NCI-H128 (cell line): ENCODE results near the gene NR6A1.

Experiments
- DNase-seq: peaks from one replicate; lab custom pipeline; 2025; ENCODE audit not compliant: unreplicated experiment; lab: John Stamatoyannopoulos, UW

Gene NR6A1

GRCh38 chr9:124771021-124771866 lies at the start of gene NR6A1:
TSS of gene NR6A1 (minus strand) at chr9:124771311.
- DNase-seq, result peak; percentile 97

GRCh38 chr9:124818431-124819281 lies 47.5 kb upstream of the NR6A1 start:
- DNase-seq, result no peak

GRCh38 chr9:124815601-124816000 lies 44.5 kb upstream of the NR6A1 start:
- DNase-seq, result no peak

- DNase-seq, result no peak
These were observed 43.0 kb upstream of the NR6A1 start for GRCh38 chr9:124814164-124814535.

GRCh38 chr9:124813501-124814163 lies 42.5 kb upstream of the NR6A1 start:
- DNase-seq, result no peak

GRCh38 chr9:124813041-124813440 lies 41.9 kb upstream of the NR6A1 start:
- DNase-seq, result no peak

- no peak for DNase-seq
These were observed 41.3 kb upstream of the NR6A1 start for GRCh38 chr9:124812441-124812876.

- no peak for DNase-seq
These were observed 39.7 kb upstream of the NR6A1 start for GRCh38 chr9:124810663-124811355.

- no peak for DNase-seq
These were observed 38.8 kb upstream of the NR6A1 start for GRCh38 chr9:124809741-124810500.

- no peak for DNase-seq
These were observed 38.1 kb upstream of the NR6A1 start for GRCh38 chr9:124809211-124809610.

GRCh38 chr9:124808246-124808956 lies 37.3 kb upstream of the NR6A1 start:
- no peak for DNase-seq

- no peak for DNase-seq
These were observed 34.1 kb upstream of the NR6A1 start for GRCh38 chr9:124805186-124805585.

GRCh38 chr9:124803911-124804310 lies 32.8 kb upstream of the NR6A1 start:
- no peak for DNase-seq

- DNase-seq, result no peak
These were observed 31.3 kb upstream of the NR6A1 start for GRCh38 chr9:124802426-124802825.

GRCh38 chr9:124801356-124801755 lies 30.2 kb upstream of the NR6A1 start:
- no peak for DNase-seq

GRCh38 chr9:124800306-124801259 lies 29.5 kb upstream of the NR6A1 start:
- DNase-seq, result no peak

GRCh38 chr9:124799274-124800006 lies 28.3 kb upstream of the NR6A1 start:
- DNase-seq, result no peak
